ENCODE measurements around the gene FBXO10.
A peak's percentile ranks its signal among the peaks of the same experiment; 100 is the strongest.

GRCh38 chr9:37531699-37532098, 44.5 kb downstream of the FBXO10 start:
- TF ChIP-seq EZH2 (IDR thresholded peaks at IDR 0.05; ENCODE audit: borderline replicate concordance, control insufficient read depth, low read depth, low read length): no peak
- no peak for TF ChIP-seq JUND (IDR thresholded peaks at IDR 0.05; ENCODE audit: low read depth, low read length)
- TF ChIP-seq MEF2A (IDR thresholded peaks at IDR 0.05; ENCODE audit: insufficient read depth, low read depth, low read length): peak; percentile 50; the same call in 1 of the 2 replicates
- TF ChIP-seq IRF3 (IDR thresholded peaks at IDR 0.05): no peak
- no peak for TF ChIP-seq ZBTB33 (IDR thresholded peaks at IDR 0.05)
- TF ChIP-seq CREB1 (IDR thresholded peaks at IDR 0.05; ENCODE audit: low read depth): peak; percentile 52
- no peak for TF ChIP-seq TCF12 (IDR thresholded peaks at IDR 0.05; ENCODE audit: low read depth, low read length)
- no peak for TF ChIP-seq SMC3 (IDR thresholded peaks at IDR 0.05; ENCODE audit: borderline replicate concordance, low read length)
- no peak for TF ChIP-seq USF1 (IDR thresholded peaks at IDR 0.05; ENCODE audit: borderline replicate concordance, extremely low read length, insufficient read depth, low read depth, low read length)
